Measurements from ENCODE around the gene ZNF521.

DNA sequence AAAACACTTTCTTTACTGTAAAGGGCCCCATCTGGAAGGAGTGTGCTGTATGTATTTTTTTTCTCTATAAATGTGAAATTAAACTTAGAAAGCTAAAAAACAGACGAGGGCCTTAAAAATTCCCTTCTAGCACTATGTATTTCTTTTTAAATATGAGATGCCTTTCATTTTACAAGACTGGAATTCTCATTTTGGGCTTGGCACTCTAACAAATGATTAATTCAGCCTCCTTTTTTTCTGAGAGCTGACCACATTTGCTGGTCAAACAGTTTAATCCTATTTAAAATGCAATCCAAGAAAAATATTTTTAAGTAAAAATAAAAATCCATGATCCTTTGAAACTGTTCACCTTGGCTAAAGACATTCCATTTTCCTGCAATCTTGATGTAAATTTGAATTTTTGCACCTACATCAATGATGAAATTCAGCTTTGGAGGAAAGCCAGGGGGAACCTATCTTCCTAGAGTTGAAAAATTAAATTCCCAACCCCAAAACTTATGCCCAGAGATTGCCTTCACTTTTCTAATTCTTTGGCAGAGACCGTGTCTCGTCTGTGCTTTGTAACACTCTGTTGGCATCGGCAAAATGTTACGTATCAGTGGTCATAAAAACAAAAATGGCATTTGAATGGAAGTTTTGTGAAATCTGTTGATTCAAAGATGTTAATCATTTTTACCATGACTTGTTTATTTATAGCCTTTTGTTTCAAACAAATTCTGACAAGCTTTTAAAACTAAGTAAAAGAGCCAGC is 284.5 kb downstream of the ZNF521 start:
- TF ChIP-seq, protein P1, sequence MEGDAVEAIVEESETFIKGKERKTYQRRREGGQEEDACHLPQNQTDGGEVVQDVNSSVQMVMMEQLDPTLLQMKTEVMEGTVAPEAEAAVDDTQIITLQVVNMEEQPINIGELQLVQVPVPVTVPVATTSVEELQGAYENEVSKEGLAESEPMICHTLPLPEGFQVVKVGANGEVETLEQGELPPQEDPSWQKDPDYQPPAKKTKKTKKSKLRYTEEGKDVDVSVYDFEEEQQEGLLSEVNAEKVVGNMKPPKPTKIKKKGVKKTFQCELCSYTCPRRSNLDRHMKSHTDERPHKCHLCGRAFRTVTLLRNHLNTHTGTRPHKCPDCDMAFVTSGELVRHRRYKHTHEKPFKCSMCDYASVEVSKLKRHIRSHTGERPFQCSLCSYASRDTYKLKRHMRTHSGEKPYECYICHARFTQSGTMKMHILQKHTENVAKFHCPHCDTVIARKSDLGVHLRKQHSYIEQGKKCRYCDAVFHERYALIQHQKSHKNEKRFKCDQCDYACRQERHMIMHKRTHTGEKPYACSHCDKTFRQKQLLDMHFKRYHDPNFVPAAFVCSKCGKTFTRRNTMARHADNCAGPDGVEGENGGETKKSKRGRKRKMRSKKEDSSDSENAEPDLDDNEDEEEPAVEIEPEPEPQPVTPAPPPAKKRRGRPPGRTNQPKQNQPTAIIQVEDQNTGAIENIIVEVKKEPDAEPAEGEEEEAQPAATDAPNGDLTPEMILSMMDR (IDR thresholded peaks at IDR 0.05; ENCODE audit: insufficient read depth, low read length, poor library complexity, severe bottlenecking), result no peak
- no peak for TF ChIP-seq EZH2phosphoT487 (conservative IDR thresholded peaks at IDR 0.05; ENCODE audit: low read length)

Measured in SU-DHL-6 (cell line).